Vagina (tissue), 2 donors: ENCODE data around the gene AICDA.
"Not testable (repeated sequence)": the region's sequence is repeated elsewhere in the genome, so short reads cannot be mapped to it uniquely, and the experiment has no call there.

Source experiments
- CTCF ChIP-seq, 3 experiments: fragments of 450-650 bp in 2 of 3; fragments of 200-600 bp in 1 of 3; sonication (generic) in 1 of 3; IDR thresholded peaks; one replicate each; pipeline ENCODE4 v1.5.1; 2017 to 2019; ENCODE audit warnings: antibody characterized with exemption in 3 of 3, mild to moderate bottlenecking in 2 of 3, moderate library complexity in 2 of 3
- POLR2A ChIP-seq, 2 donors: fragments of 450-650 bp; IDR thresholded peaks; one replicate each; pipeline ENCODE4 v1.6.1; 2017; ENCODE audit warnings: antibody characterized with exemption in 2 of 2, mild to moderate bottlenecking in 2 of 2, moderate library complexity in 2 of 2
- POLR2AphosphoS5 ChIP-seq, 2 donors: sonication (generic); formaldehyde crosslinking; IDR thresholded peaks; one replicate each; pipeline ENCODE4 v1.9.0; 2017; ENCODE audit warnings: antibody characterized with exemption in 2 of 2, mild to moderate bottlenecking in 2 of 2, low read depth in 1 of 2; ENCODE audit not compliant: insufficient read depth in 1 of 2

GRCh38 chr12:8635342-8636006 lies 22.8 kb upstream of the AICDA start:
- TF ChIP-seq CTCF (IDR thresholded peaks at IDR 0.05); POLR2A (IDR thresholded peaks at IDR 0.05); POLR2AphosphoS5 (IDR thresholded peaks at IDR 0.05; ENCODE audit: insufficient read depth in 1 of 2, low read depth in 1 of 2): not testable (repeated sequence)
